Uterus (tissue), 2 donors: Measurements from ENCODE around the gene QPCT.

ENCODE experiments used
- CTCF ChIP-seq, 4 experiments: fragments of 200-600 bp in 2 of 4; fragments of 450-650 bp in 2 of 4; sonication (generic) in 2 of 4; IDR thresholded peaks; one replicate each; pipeline ENCODE4 v1.5.1; 2016 to 2019; ENCODE audit warnings: antibody characterized with exemption in 4 of 4, mild to moderate bottlenecking in 2 of 4, moderate library complexity in 1 of 4
- POLR2A ChIP-seq, 2 donors: fragments of 450-650 bp; IDR thresholded peaks; one replicate each; pipeline ENCODE4 v1.6.1; 2016; ENCODE audit warnings: antibody characterized with exemption in 2 of 2, mild to moderate bottlenecking in 1 of 2, moderate library complexity in 1 of 2

GRCh38 chr2:37414470-37414949 lies 70.1 kb downstream of the QPCT start:
- TF ChIP-seq POLR2A (IDR thresholded peaks at IDR 0.05) (no peak), CTCF (IDR thresholded peaks at IDR 0.05) (peak; percentile 77 to 98 (median 90))
